AML-193 (cell line): Measurements from ENCODE around the gene NFATC3.
"Not testable (repeated sequence)": the region's sequence is repeated elsewhere in the genome, so short reads cannot be mapped to it uniquely, and the experiment has no call there.

Source experiments
- DNase-seq, 2 experiments: peaks; one replicate each; lab custom pipeline; 2025; lab: John Stamatoyannopoulos, UW

The NFATC3 gene

DNA sequence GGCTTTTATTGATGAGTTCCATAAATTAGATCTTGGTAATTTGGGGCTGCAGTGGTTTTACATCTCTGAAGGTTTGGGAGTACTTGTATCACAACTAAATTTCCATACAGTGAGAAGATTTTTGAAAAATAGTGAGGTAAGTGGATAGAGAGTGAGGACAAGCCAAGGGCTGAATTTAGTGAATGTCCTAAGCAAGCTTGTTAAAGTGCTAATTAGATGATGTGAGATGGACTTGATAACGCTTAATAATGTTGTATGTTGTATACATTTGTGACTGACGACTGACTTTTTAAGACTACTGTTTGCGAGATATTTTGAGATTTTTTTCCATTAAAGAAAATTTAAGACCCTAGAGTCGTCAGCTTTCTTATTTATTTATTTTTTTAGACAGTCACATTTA, 3.9 kb downstream of the NFATC3 start:
- DNase-seq, result no peak

DNA sequence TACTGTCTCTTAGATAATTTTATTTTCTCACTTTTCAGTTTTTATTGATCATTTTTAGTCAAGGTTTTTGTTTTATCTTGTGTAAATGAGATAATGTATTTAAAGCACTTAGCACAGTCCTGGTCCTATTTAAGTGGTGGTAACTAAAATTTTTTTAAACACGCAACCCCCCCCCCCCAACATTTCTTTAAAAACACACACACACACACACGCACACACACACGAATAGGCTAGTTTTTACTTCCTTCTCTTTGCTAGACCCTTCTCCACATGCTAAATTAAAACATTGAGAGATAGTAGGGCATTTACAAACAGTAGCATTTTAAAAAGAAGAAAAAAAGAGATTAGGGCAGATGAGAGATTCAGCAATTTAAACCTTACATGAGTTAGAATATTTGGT, 5.0 kb downstream of the NFATC3 start:
- DNase-seq, result peak; percentile 47 to 50

DNA sequence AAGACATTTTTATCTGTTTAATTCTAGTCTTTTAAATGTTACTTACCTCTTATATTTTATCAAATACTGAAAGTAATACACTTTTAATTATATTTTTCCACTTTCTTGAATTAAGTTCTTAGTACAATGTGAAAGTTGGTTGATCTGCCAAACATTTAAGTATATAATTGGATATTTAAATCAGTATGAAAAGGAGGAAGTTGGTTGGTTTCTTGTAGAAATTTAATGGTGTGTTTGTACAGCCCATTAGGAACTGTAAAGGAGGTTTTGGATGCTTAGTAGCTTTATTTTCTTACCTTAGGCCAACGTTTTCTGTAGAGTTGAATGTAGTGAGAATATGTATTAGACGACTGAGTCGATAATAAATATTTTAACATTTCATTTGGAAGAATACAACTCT, 5.4 kb downstream of the NFATC3 start:
- DNase-seq, result peak; percentile 39 to 47

DNA sequence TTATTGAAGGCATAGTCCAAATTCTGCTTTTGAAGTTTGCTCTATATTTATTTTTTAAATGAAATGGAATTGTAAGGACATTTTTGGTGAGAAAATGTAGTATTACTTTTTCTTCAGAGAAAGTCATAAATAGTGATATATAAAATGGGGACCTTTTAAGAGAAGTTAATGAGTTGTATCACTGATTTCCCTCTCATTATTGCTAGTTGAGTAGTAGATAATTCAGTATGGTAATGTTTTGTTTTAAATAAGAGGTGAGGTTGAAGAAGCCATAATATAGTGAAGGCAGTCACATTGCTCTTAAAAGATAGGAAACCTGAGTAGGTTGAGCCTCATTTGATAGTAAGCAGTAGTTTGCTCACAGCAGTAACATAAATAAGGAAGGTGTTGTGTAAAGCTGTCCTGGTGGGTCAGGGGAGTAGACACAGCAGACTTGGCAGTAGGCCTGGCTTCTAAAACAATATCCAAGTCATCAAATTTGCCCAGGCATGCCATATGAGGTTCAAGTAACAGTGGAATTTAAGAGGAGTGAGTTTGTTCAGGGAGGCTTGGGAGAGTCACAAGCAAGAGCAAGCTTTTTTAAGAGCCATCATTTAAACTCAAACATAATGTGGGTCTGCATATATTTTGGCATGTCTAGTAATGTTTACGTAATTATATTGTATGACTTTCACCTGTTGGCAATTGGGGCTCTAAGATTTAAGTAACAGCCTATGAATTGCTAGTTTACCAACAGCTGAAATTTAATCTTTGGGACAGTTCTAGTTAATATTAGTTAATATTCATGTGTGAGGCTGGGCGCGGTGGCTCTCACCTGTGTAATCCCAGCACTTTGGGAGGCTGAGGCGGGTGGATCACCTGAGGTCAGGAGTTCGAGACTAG, 6.5 kb downstream of the NFATC3 start:
- peak; percentile 11 to 22 for DNase-seq

DNA sequence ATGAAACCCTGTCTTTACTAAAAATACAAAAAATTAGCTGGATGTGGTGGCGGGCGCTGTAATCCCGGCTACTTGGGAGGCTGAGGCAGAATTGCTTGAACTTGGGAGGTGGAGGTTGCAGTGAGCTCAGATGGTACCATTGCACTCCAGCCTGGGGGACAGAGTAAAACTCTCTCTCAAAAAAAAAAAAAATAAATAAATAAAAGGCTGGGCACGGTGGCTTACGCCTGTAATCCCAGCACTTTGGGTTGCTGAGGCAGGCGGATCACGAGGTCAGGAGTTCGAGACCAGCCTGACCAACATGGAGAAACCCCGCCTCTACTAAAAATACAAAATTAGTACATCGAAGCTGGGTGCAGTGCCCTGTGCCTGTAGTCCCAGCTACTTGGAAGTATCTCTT, 7.1 kb downstream of the NFATC3 start:
- DNase-seq, result not testable (repeated sequence)

DNA sequence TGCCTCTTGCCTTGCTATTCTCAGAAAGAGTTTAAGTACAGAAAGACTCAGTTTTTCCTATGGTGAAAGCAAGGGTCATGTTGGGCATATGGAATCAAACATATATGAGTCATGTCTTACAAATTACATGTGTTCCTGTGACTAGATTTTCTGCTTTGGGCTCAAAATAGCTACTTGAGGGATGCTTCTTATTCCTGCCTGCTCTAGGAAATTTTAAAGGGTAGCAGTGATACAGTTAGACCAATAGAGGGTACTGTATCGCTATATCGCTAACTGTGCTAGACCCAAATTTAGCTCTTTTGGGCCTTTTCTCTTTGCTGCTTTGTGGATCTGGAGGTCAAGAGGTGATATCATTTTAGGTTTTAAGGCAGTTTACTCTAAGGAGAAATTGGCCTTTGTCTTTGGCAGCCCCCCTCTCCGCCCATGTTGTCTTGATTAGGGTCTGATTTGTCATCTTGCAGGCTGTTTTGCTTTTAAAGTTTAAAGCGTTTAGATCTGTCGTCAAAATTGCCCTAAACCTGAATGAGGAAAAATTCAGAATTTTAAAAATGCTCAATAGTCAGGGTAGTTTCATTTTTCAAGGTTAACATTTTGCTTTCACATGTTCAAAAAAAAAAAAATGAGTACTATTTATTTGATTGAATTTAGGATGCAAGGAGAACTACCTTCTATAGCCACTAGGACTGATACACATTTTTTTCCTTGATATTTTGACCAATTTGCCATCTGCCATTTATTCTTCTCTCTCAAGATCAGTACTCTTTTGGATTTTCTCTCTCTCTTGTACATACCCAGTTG, 8.8 kb downstream of the NFATC3 start:
- DNase-seq, result peak; percentile 10 to 28

DNA sequence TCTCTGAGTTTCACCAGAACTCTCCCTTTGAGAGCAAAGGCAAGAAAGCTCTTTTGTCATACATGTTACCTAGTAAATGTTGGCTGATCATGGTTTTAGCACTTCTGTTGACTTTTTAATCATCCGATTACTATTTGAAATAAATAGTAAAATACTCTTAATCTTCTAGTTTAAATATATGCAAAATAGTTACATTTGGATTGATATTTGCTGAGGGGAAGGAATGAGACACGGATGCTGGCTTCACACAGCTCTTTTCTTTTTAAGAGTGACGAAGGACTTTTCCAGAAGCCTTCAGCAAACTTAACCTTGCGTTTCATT, 9.4 kb downstream of the NFATC3 start:
- DNase-seq, result no peak

DNA sequence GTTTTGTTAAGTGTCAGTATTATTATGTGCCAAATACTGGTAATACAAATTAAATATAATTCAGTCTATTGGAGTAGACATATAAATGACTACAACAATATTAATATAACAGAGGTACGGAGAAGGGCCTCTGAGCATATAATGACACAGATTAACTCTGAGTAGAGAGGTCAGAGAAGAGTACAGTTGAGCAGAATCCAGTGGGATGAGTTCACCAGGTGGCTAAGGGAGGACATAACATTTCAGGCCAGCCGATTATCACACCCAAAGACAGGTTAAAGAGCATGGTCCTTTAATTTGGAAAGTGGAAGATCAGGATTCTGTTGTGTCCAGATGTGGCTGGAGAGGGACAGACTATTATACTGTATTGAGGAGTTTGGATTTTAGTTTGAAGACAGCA, 11.3 kb downstream of the NFATC3 start:
- no peak for DNase-seq

DNA sequence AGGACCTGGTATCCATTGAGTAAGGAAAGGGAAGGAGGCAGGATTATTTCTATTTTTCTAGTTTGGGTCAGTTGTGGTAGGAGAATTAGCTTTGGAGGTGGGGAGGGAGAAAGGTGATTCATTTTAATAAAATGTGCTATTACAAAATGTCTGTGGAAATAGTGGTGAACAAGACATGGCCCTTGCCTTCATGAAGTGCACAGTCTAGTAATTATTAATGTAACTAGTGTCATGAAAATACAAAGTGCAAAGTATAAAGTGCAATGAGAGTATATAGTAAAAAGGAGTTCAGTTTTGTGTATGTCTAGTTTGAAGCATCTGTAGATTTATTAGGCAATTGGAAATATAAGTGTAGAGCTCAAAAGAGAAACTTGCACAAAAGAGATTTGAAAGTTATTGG, 11.9 kb downstream of the NFATC3 start:
- DNase-seq, result no peak

DNA sequence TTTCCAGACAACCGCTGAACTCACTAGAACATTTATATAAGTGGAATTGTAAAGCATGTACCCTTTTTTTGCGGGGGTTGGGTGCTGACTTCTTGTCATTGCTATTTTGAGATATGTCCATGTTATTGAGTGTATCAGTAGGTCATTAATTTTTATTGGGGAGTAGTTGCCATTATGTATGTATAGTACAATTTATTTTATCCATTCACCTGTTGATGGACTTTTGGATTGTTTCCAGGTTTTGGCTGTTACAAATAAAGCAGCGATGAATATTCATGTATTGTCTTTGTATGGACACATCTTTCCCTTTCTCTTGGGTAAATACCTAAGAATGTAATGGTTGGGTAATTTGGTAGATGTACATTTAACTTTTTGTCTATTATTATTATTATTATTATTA, 12.7 kb downstream of the NFATC3 start:
- no peak for DNase-seq

DNA sequence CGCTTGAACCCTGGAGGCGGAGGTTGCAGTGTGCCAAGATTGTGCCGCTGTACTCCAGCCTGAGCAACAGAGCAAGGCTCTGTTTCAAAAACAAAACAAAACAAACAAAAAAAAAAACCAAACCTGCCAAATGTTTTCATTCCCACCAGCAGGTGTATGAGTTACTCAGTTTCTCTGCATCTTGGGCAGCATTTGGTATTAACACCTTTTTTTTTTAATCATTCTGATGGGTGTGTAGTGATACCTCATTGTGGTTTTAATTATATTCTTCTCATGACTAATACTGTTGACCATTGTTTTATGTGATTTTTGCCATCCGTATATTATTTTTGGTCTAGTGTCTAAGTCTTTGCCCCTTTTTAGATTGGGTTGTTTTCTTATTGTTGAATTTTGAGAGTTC, 15.3 kb downstream of the NFATC3 start:
- no peak for DNase-seq

DNA sequence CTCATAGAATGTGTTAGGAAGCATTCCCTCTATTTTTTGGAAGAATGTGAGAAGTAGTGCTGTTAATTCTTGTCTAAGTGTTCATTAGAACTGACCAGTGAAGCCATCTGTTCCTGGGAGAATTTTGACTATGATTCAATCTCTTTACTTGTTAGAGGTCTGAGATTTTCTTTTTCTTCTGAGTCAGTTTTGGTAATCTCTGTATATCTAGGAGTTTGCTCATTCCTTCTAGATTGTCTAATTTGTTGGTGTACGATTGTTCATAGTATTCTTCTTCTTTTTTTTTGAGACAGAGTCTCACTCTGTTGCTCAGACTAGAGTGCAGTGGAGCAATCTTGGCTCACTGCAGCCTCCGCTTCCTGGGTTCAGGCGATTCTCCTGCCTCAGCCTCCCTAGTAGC, 20.4 kb downstream of the NFATC3 start:
- no peak for DNase-seq

DNA sequence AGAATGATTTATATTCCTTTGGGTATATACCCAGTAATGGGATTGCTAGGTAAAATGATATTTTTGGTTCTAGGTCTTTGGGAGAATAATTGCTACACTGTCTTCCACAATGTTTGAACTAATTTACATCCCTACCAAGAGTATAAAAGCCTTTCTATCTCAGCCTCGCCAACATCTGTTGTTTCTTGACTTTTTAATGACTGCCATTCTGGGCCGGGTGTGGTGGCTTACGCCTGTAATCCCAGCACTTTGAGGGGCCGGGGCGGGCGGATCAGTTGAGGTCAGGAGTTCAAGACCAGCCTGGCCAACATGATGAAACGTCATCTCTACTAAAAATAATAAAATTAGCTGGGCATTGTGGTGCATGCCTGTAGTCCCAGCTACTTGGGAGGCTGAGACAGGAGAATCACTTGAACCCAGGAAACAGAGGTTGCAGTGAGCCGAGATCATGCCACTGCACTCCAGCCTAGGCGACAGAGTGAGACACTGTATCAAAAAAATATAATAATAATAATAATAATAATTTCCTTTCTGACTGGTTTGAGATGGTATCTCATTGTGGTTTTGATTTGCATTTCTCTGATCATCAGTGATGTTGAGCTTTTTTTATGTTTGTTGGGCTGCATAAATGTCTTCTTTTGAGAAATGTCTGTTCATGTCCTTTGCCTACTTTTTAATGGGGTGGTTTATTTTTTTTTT, 22.2 kb downstream of the NFATC3 start:
- DNase-seq, result not testable (repeated sequence)

DNA sequence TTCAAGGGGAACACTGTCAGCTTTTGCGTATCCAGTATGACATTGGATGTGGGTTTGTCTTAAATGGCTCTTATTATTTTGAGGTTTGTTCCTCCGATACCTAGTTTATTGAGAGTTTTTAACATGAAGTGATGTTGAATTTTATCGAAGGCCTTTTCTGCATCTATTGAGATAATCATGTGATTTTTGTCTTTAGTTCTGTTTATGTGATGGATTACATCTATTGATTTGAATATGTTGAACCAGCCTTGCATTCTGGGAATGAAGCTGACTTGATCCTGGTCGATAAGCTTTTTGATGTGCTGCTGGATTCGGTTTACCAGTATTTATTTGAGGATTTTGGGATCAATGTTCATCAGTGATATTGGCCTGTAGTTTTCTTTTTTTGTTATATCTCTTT, 24.0 kb downstream of the NFATC3 start:
- DNase-seq, result not testable (repeated sequence)

DNA sequence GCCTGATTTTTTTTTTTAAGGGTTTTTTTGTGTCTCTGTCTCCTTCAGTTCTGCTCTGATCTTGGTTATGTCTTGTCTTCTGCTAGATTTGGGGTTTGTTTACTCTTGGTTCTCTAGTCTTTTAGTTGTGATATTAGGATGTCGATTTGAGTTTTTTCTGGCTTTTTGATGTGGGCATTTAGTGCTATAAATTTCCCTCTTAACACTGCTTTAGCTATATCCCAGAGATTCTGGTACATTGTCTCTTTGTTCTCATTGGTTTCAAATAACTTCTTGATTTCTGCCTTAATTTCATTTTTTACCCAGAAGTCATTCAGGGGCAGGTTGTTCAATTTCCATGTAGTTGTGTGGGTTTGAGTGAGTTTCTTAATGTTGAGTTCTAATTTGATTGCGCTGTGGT, 25.4 kb downstream of the NFATC3 start:
- not testable (repeated sequence) for DNase-seq

DNA sequence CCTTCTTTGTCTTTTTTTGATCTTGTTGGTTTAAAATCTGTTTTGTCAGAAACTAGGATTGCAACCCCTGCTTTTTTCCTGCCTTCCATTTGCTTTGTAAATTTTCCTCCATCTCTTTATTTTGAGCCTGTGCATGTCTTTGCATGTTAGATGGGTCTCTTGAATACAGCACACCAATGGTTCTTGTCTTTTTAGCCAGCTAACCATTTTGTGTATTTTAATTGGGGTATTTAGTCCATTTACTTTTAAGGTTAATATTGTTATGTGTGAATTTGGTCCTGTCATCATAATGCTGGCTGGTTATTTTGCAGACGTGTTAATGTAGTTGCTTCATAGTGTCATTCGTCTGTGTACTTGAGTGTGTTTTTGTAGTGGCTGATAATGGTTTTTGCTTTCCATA, 26.2 kb downstream of the NFATC3 start:
- DNase-seq, result no peak

DNA sequence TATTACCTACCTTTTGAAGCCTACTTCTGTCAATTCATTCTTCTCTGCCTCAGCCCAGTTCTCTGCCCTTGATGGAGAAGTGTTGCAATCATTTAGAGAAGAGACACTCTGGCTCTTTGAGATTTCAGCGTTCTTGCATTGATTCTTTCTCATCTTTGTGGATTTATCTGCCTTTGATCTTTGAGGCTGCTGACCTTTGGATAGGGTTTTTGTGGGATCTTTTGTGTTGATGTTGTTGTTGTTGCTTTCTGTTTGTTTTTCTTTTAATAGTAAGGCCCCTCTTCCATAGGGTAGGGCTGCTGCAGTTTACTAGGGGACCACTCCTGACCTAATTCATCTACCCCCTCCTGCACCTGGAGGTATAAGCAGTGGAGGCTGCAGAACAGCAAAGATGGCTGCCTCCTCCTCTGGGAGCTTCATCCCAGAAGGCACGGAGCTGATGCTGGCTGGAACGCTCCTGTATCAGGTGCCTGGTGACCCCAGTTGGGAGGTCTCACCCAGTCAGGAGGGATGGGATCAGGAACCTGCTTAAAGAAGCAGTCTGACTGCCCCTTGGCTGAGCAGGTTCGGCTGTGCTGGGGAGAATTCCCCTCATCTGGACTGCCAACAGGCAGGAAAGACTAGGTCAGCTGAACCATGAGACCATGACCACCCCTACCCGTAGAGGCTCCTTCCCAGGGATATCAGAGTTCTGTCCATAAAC, 28.0 kb downstream of the NFATC3 start:
- peak; percentile 11 to 22 for DNase-seq

DNA sequence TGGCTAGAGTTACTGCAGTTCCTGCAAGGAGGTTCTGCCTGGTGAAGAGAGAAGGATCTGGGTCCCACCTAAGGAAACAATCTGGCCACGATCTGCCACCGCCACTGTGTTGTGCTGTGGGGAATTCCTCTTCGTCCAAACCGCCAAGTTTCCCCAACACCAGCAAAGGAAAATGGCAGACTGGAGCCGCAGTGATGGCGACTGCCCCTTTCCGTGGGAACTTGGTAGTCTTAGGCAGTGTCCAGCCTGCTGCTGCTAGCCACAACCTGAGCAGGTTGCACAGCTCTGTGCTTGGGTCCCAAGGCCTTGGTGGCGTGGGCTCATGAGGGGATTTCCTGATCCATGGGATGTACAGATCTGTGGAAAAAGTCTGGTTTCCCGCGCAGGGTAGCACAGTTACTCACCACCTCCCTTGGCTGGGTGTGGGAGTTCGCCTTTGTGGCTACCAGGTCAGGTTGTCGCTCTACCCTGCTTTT, 28.6 kb downstream of the NFATC3 start:
- no peak for DNase-seq

DNA sequence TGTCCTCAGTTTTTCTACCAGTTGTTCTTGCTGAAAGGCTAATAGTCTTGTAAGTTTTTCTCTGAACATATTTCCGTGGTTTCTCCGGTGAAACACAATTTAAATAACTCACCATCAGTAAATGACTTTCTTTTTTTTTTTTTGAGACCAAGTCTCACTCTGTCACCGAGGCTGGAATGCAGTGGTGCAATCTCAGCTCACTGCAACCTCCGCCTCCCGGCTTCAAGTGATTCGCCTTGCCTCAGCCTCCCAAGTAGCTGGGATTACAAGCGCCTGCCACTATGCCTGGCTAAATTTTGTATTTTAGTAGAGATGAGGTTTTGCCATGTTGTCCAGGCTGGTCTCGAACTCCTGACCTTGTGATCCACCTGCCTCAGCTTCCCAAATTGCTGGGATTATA, 29.8 kb downstream of the NFATC3 start:
- DNase-seq, result not testable (repeated sequence)

DNA sequence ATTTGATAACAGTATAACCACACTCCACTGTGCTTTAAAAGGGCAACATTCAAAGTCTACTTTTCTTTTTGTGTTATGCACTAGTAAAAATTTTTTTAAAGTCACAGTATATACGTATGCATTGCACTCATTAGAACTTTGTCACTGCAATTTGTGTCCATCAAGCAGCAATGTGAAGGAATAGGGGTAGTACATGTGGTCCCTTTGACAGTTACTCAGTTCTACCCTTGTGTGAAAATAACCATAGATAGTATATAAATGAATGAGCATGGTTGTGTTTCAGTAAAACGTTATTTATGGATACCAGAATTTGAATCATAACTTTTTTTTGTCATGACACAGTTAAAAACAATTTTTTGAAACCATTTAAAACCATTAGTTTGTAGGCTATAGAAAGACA, 30.7 kb downstream of the NFATC3 start:
- DNase-seq, result no peak

DNA sequence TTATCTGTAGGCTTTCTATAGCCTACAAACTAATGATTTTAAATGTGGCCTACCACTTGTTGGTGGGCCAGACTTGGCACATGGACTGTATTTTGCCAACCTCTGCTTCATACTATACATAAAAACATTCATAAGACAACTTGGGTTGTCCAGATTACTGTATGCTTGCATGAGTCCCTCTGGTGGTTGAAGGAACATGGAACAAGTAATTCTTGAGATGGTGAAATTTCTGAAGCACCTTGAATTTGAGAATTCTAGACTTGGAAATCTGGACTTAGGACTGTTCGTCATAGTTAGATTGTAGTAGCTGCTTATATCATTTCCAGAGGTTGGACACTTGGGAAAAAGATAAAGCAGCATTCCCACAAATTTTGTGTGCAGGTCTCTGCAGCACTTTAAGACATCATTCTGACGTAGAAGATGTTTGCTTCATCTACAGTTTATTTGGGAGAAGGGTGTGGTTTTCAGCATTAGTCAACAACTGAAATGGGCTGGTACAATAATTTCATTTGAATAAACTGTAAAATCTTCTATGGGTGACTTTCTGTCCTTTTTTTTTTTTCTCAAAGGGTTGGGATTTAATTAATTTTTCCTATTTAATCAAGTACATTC, 31.2 kb downstream of the NFATC3 start:
- peak; percentile 46 to 50 for DNase-seq

DNA sequence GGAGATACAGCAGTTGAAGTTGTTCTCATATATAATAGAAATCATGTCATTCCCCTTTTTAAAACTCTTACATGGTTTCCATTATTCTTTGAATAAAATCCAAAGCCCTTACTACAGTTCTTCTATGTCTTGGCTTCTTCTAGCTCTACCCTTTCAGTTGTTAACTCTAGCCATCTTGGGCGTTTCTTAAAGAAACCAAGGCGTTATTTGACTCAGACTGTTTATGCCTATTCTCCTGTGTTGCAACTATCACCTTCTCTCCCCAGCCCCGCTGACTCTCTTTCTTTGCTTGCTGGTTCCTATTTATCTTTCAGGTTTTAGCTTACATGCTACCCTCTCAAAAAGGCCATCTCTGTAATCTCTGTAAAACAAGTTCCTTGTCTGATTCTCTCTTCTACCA, 32.7 kb downstream of the NFATC3 start:
- no peak for DNase-seq
